Measurements from ENCODE around the gene SMARCB1. TPM values are rescaled to one million over a fixed set of nuclear protein-coding genes. Genes with fewer than 3 reads are reported as not detected.

Gene SMARCB1
- total and polyA plus RNA-seq, 2 of the 4 experiments (the other 2 are of a cell fraction) = 110 to 159 TPM

DNA sequence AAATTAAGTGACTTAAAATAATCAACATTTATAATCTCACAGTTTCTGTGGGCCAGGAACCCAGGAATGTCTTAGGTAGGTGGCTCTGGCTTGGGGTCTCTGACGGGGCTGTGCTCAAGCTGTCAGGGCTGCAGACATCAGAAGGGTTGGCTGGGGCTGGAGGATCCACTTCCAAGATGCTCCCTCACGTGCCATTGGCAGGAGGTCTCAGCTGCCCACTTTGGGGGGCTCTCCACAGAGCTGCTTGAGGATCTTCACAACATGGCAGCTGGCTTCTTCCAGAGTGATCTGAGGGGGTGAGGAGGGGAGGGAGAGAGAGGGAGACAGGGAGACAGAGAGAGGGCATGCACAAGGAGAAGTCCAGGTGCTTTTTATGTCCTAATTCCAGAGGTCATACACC lies 89.0 kb downstream of the SMARCB1 start:
- no TSS peak for BruUV-seq (replicated peaks)
- in situ Hi-C loops (cut with MboI; ENCODE audit: low sequenced_read_pairs) = loop anchor here (5.0 kb wide), 1 partner anchor 62 kb away; no protein-coding TSS in a partner anchor
- no peak for TF ChIP-seq MAFK (IDR thresholded peaks at IDR 0.05; ENCODE audit: low read depth, low read length)
- no peak for TF ChIP-seq CHD1 (IDR thresholded peaks at IDR 0.05; ENCODE audit: low read depth, low read length)
- TF ChIP-seq, protein P1, sequence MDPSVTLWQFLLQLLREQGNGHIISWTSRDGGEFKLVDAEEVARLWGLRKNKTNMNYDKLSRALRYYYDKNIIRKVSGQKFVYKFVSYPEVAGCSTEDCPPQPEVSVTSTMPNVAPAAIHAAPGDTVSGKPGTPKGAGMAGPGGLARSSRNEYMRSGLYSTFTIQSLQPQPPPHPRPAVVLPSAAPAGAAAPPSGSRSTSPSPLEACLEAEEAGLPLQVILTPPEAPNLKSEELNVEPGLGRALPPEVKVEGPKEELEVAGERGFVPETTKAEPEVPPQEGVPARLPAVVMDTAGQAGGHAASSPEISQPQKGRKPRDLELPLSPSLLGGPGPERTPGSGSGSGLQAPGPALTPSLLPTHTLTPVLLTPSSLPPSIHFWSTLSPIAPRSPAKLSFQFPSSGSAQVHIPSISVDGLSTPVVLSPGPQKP (IDR thresholded peaks at IDR 0.05; ENCODE audit: borderline replicate concordance, low read depth, low read length) = no peak
- no peak for TF ChIP-seq RAD21 (IDR thresholded peaks at IDR 0.05; ENCODE audit: low read length)
- TF ChIP-seq, protein P2, sequence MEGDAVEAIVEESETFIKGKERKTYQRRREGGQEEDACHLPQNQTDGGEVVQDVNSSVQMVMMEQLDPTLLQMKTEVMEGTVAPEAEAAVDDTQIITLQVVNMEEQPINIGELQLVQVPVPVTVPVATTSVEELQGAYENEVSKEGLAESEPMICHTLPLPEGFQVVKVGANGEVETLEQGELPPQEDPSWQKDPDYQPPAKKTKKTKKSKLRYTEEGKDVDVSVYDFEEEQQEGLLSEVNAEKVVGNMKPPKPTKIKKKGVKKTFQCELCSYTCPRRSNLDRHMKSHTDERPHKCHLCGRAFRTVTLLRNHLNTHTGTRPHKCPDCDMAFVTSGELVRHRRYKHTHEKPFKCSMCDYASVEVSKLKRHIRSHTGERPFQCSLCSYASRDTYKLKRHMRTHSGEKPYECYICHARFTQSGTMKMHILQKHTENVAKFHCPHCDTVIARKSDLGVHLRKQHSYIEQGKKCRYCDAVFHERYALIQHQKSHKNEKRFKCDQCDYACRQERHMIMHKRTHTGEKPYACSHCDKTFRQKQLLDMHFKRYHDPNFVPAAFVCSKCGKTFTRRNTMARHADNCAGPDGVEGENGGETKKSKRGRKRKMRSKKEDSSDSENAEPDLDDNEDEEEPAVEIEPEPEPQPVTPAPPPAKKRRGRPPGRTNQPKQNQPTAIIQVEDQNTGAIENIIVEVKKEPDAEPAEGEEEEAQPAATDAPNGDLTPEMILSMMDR (conservative IDR thresholded peaks at IDR 0.05; ENCODE audit: low read depth, low read length) = no peak
- no peak for TF ChIP-seq SMC3 (IDR thresholded peaks at IDR 0.05; ENCODE audit: low read depth, low read length)
- TF ChIP-seq MAZ (IDR thresholded peaks at IDR 0.05; ENCODE audit: borderline replicate concordance, low read depth, low read length) = no peak
- no peak for TF ChIP-seq MXI1 (IDR thresholded peaks at IDR 0.05; ENCODE audit: borderline replicate concordance, low read depth, low read length)
- TF ChIP-seq POLR2A (IDR thresholded peaks at IDR 0.05; ENCODE audit: low read depth, low read length) = no peak
- no peak for TF ChIP-seq RCOR1 (IDR thresholded peaks at IDR 0.05; ENCODE audit: insufficient replicate concordance, low read length)
- no peak for TF ChIP-seq NFE2L2 (IDR thresholded peaks at IDR 0.05; ENCODE audit: low read depth, low read length)
- TF ChIP-seq, protein P3, sequence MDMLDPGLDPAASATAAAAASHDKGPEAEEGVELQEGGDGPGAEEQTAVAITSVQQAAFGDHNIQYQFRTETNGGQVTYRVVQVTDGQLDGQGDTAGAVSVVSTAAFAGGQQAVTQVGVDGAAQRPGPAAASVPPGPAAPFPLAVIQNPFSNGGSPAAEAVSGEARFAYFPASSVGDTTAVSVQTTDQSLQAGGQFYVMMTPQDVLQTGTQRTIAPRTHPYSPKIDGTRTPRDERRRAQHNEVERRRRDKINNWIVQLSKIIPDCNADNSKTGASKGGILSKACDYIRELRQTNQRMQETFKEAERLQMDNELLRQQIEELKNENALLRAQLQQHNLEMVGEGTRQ (IDR thresholded peaks at IDR 0.05; ENCODE audit: low read depth, low read length) = no peak
- TF ChIP-seq RFX5 (IDR thresholded peaks at IDR 0.05; ENCODE audit: low read depth, low read length) = no peak
- no peak for TF ChIP-seq BHLHE40 (IDR thresholded peaks at IDR 0.05; ENCODE audit: low read depth, low read length)
- no peak for TF ChIP-seq CEBPB (IDR thresholded peaks at IDR 0.05; ENCODE audit: low read depth, low read length)
- TF ChIP-seq FOS (IDR thresholded peaks at IDR 0.05; ENCODE audit: low read depth, low read length) = no peak

More for the DNA sequence above, 89.0 kb downstream of the SMARCB1 start:
- Histone ChIP-seq H2AK5ac (ENCODE audit: low read depth, low read length) (no peak overlapping the region), H2BK5ac (ENCODE audit: low read depth, low read length, poor library complexity, severe bottlenecking) (no peak overlapping the region), H3K27me3 (ENCODE audit: control insufficient read depth, insufficient read depth, low read length) (no peaks in the 10 kb centered on the region), H3K27ac (ENCODE audit: insufficient read depth, low read length) (no peak overlapping the region), H3K56ac (ENCODE audit: extremely low read depth, insufficient read depth, low read length) (no peak overlapping the region), H3K4me2 (ENCODE audit: low read depth, low read length) (no peak overlapping the region), H2BK20ac (ENCODE audit: low read depth, low read length) (no peak overlapping the region), H4K5ac (ENCODE audit: low read depth, low read length) (no peak overlapping the region), H4K20me1 (ENCODE audit: insufficient read depth, low read length) (no peaks in the 10 kb centered on the region), H3K9ac (ENCODE audit: low read depth, low read length) (no peak overlapping the region), H2AFZ (replicated peaks; ENCODE audit: low read length, poor library complexity) (no peak overlapping the region), H3K9me3 (ENCODE audit: control insufficient read depth, insufficient read depth, low read length) (no peaks in the 10 kb centered on the region), H2BK120ac (ENCODE audit: low read depth, low read length) (no peak overlapping the region), H3K4me3 (ENCODE audit: insufficient read depth, low read depth, low read length) (no peak overlapping the region), H3K23ac (ENCODE audit: low read depth, low read length) (no peak overlapping the region), H4K8ac (ENCODE audit: low read depth in 2 of 2, low read length in 2 of 2) (no peak overlapping the region), H3K79me1 (ENCODE audit: low read depth in 1 of 2, low read length in 2 of 2) (no peaks in the 10 kb centered on the region), H2BK15ac (ENCODE audit: low read depth, low read length) (no peak overlapping the region), H3K4me1 (ENCODE audit: control insufficient read depth, insufficient read depth, low read length) (no peaks in the 10 kb centered on the region), H3K14ac (replicated peaks; ENCODE audit: low read depth, low read length) (no peak overlapping the region), H4K91ac (ENCODE audit: insufficient read depth, low read depth, low read length) (no peak overlapping the region), H3K4ac (ENCODE audit: low read depth, low read length) (no peak overlapping the region), H3K9me1 (ENCODE audit: insufficient read depth, low read length) (peaks cover 8% of the 10 kb centered on the region; the same call in 1 of the 2 replicates), H2AK9ac (replicated peaks; ENCODE audit: low read depth, low read length, poor library complexity) (no peak overlapping the region), H3K18ac (ENCODE audit: low read depth, low read length) (no peak overlapping the region), H3K36me3 (ENCODE audit: control insufficient read depth, insufficient read depth, low read length) (no peaks in the 10 kb centered on the region; the same call in none of the 2 replicates)
- intact Hi-C loops (cut with micrococcal nuclease) (no loop called here), dilution Hi-C loops (cut with HindIII; ENCODE audit: low sequenced_read_pairs, unreplicated experiment) (no loop called here)
- POLR2A ChIA-PET (ENCODE audit: unreplicated experiment) = no interaction called here
- 57% methylated on average over 1 of the region's 2 CpGs; no CpG with 5 or more reads in 1 of the 2 experiments for WGBS, 2 experiments (ENCODE audit: extremely low coverage in 2 of 2, insufficient read length in 1 of 2)
- ATAC-seq (ENCODE audit: low read depth) (no peak), DNase-seq (no peak)
- CTCF ChIA-PET = no interaction called here
